Astrocyte (in vitro differentiated cells and primary cell): ENCODE results near the gene PIGW. TPM values are rescaled to one million over a fixed set of nuclear protein-coding genes. Genes with fewer than 3 reads are reported as not detected.
"Not testable (repeated sequence)": the region's sequence is repeated elsewhere in the genome, so short reads cannot be mapped to it uniquely, and the experiment has no call there.

ENCODE experiments used
- DNase-seq: peaks from one replicate; pipeline ENCODE4 v3.0.0-alpha.2; 2010; ENCODE audit warnings: low read depth
- FAIRE-seq: peaks from 2 replicates; lab custom pipeline; 2011; peaks lifted over from hg19 to GRCh38; lab: Jason Lieb, UNC
- H2AFZ ChIP-seq: 2 replicates; pipeline ENCODE4 v1.6.0; 2012; ENCODE audit warnings: low read depth, low read length, inconsistent platforms
- H3K27ac ChIP-seq: 2 replicates; pipeline ENCODE4 v1.5.1; 2011; ENCODE audit warnings: low read depth, low read length, inconsistent platforms
- H3K27me3 ChIP-seq: 2 replicates; pipeline ENCODE4 v1.6.0; 2011; ENCODE audit warnings: low read length, inconsistent platforms; ENCODE audit not compliant: insufficient read depth
- H3K36me3 ChIP-seq: 2 replicates; pipeline ENCODE4 v1.5.1; 2011; ENCODE audit warnings: low read length, inconsistent platforms; ENCODE audit not compliant: insufficient read depth
- H3K4me1 ChIP-seq: 2 replicates; pipeline ENCODE4 v1.5.1; 2011; ENCODE audit warnings: low read length, inconsistent platforms; ENCODE audit not compliant: insufficient read depth
- H3K4me2 ChIP-seq: 2 replicates; pipeline ENCODE4 v1.6.0; 2012; ENCODE audit warnings: low read length, inconsistent platforms
- H3K4me3 ChIP-seq: 2 replicates; pipeline ENCODE4 v1.5.1; 2011; ENCODE audit warnings: low read depth, mild to moderate bottlenecking, low read length, inconsistent platforms; ENCODE audit not compliant: insufficient read depth
- H3K79me2 ChIP-seq: 2 replicates; pipeline ENCODE4 v1.6.0; 2012; ENCODE audit warnings: mild to moderate bottlenecking, low read length, inconsistent platforms; ENCODE audit not compliant: insufficient read depth
- H3K9ac ChIP-seq: 2 replicates; pipeline ENCODE4 v1.6.0; 2012; ENCODE audit warnings: mild to moderate bottlenecking, low read length, inconsistent platforms
- H3K9me3 ChIP-seq: 2 replicates; pipeline ENCODE4 v1.5.1; 2012; ENCODE audit warnings: low read depth, mild to moderate bottlenecking, low read length, inconsistent platforms; ENCODE audit not compliant: insufficient read depth
- H4K20me1 ChIP-seq: 2 replicates; pipeline ENCODE4 v1.6.0; 2012; ENCODE audit warnings: low read length, inconsistent platforms; ENCODE audit not compliant: insufficient read depth
- H3K27ac Mint-ChIP-seq: one replicate; pipeline ENCODE4 v1.8.0; 2021; ENCODE audit warnings: mild to moderate bottlenecking, mixed read lengths; ENCODE audit not compliant: unreplicated experiment
- H3K27me3 Mint-ChIP-seq: one replicate; pipeline ENCODE4 v1.8.0; 2021; ENCODE audit warnings: low read depth, mixed read lengths; ENCODE audit not compliant: unreplicated experiment
- H3K36me3 Mint-ChIP-seq: one replicate; pipeline ENCODE4 v1.8.0; 2021; ENCODE audit warnings: low read depth, mixed read lengths; ENCODE audit not compliant: unreplicated experiment
- H3K4me1 Mint-ChIP-seq: one replicate; pipeline ENCODE4 v1.8.0; 2021; ENCODE audit warnings: low read depth, mixed read lengths; ENCODE audit not compliant: unreplicated experiment
- H3K4me3 Mint-ChIP-seq: one replicate; pipeline ENCODE4 v1.8.0; 2021; ENCODE audit warnings: mild to moderate bottlenecking, moderate library complexity, mixed read lengths; ENCODE audit not compliant: unreplicated experiment
- H3K9me3 Mint-ChIP-seq: one replicate; pipeline ENCODE4 v1.8.0; 2021; ENCODE audit warnings: mild to moderate bottlenecking, mixed read lengths; ENCODE audit not compliant: unreplicated experiment
- CTCF ChIP-seq: IDR thresholded peaks from 2 replicates; pipeline ENCODE4 v1.5.1; 2011; ENCODE audit warnings: low read depth, mild to moderate bottlenecking, inconsistent platforms, low read length, moderate library complexity; ENCODE audit not compliant: insufficient read depth
- EZH2 ChIP-seq: IDR thresholded peaks from 2 replicates; pipeline ENCODE4 v1.6.1; 2012; ENCODE audit warnings: mild to moderate bottlenecking, low read length, inconsistent platforms; ENCODE audit not compliant: insufficient read depth
- total RNA-seq: library from RNA; stranded (reverse); gene quantifications from 2 replicates; pipeline ENCODE4 v1.2.1, GENCODE V29; 2021

The PIGW gene
- total RNA-seq, 1 donor from 2014 or later, result 8.4 TPM

DNA sequence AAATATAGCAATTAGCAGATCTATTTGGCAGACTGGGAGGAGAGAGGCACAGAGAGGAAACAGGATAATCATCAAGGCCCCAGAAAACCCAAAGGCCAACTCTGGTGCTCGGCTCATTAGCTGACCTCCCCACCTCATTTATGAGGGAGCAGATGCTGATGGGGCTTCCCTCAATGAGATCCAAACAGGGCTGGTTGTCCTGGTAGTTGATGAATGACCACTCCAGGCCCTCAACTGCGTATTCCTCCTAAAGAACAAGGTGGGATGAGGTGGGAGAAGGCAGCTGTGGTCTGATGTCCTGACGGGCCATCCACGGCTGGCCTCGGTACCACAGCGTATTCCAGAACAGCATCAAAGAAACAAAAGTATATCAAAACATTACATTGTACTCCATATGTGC, 27.5 kb upstream of the PIGW start:
- peaks cover 16% of the 10 kb centered on the region for H3K36me3 ChIP-seq

GRCh38 chr17:36508439-36508838, 26.3 kb upstream of the PIGW start:
- not testable (repeated sequence) for H3K27ac ChIP-seq, H3K4me1 Mint-ChIP-seq, DNase-seq, H3K4me3 Mint-ChIP-seq, H3K4me3 ChIP-seq, H3K9ac ChIP-seq, H3K27ac Mint-ChIP-seq, H3K27me3 ChIP-seq, H3K9me3 Mint-ChIP-seq, H3K79me2 ChIP-seq, FAIRE-seq, H2AFZ ChIP-seq, H3K9me3 ChIP-seq, H3K4me1 ChIP-seq, H3K27me3 Mint-ChIP-seq, H3K4me2 ChIP-seq, H4K20me1 ChIP-seq
- H3K36me3 Mint-ChIP-seq, result peaks cover 35% of the 10 kb centered on the region
- H3K36me3 ChIP-seq, result peaks cover 21% of the 10 kb centered on the region

More for the DNA sequence above, 27.5 kb upstream of the PIGW start:
- H3K4me1 Mint-ChIP-seq, result no peaks in the 10 kb centered on the region
- no peaks in the 10 kb centered on the region for H3K9me3 Mint-ChIP-seq
- Histone ChIP-seq H4K20me1 (no peaks in the 10 kb centered on the region), H3K4me2 (no peak overlapping the region), H3K27me3 (no peaks in the 10 kb centered on the region), H3K79me2 (no peaks in the 10 kb centered on the region), H3K9ac (no peak overlapping the region), H3K27ac (no peak overlapping the region), H3K9me3 (no peaks in the 10 kb centered on the region), H3K4me3 (no peak overlapping the region), H3K4me1 (no peaks in the 10 kb centered on the region), H2AFZ (no peak overlapping the region)
- no peak for DNase-seq
- no peak overlapping the region for H3K27ac Mint-ChIP-seq
- H3K36me3 Mint-ChIP-seq, result peaks cover 39% of the 10 kb centered on the region
- no peaks in the 10 kb centered on the region for H3K27me3 Mint-ChIP-seq
- no peak overlapping the region for H3K4me3 Mint-ChIP-seq
- no peak for FAIRE-seq
- TF ChIP-seq EZH2, result no peak

DNA sequence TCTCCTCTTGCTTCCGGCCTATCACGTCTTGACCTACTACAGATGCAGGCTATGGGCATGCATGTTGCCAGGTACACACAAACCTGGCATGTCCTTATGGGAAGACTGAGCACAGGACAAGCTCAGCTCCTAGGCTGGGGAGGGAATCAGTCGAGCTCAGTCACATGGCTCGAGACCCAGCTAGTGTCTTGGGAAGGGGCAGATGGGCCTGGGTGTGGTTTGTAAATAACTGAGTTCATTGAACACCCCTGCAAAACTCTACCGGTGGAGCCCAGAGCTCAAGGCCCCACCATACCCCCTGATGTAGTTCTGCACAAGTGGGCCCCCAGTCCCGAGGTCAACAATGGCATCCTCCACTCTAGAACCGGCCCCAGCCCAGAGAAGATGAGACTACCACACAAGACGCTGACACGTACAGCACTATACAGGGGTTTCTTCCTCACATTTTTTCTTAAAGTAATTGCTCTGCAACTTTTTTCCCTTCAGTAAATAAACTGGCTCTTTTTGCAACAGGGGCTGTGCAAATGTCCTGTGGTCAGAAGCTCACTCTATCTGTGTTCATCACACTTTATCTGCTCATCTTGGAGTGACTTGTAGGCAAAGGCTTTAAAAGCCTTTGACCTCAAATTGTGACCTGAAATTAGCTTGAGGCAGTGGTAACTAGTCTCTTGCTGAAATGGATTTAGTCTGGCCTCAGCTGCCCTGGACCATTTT, 25.4 kb upstream of the PIGW start:
- H3K27me3 Mint-ChIP-seq, result no peaks in the 10 kb centered on the region
- H3K9me3 Mint-ChIP-seq, result no peaks in the 10 kb centered on the region
- Histone ChIP-seq H3K4me1 (no peaks in the 10 kb centered on the region), H3K36me3 (peaks cover 17% of the 10 kb centered on the region), H3K27me3 (no peaks in the 10 kb centered on the region), H3K4me3 (no peak overlapping the region), H4K20me1 (no peaks in the 10 kb centered on the region), H3K9ac (no peak overlapping the region), H3K79me2 (no peaks in the 10 kb centered on the region), H3K9me3 (no peaks in the 10 kb centered on the region), H3K4me2 (no peak overlapping the region), H3K27ac (no peak overlapping the region), H2AFZ (no peak overlapping the region)
- H3K4me1 Mint-ChIP-seq, result no peaks in the 10 kb centered on the region
- FAIRE-seq (no peak), DNase-seq (no peak)
- no peak overlapping the region for H3K27ac Mint-ChIP-seq
- H3K36me3 Mint-ChIP-seq, result peaks cover 32% of the 10 kb centered on the region
- H3K4me3 Mint-ChIP-seq, result no peak overlapping the region
- no peak for TF ChIP-seq EZH2
- TF ChIP-seq CTCF, result no peak
